Neural progenitor cell (in vitro differentiated cells): Measurements from ENCODE around the gene EML5. TPM values are rescaled to one million over a fixed set of nuclear protein-coding genes. Genes with fewer than 3 reads are reported as not detected.
A peak's percentile ranks its signal among the peaks of the same experiment; 100 is the strongest.

ENCODE experiments used
- DNase-seq: peaks from one replicate; pipeline ENCODE4 v3.0.0-alpha.2; 2016; ENCODE audit warnings: low spot score
- H2AFZ ChIP-seq: fragments of 200-600 bp; sonication (generic); replicated peaks from 2 replicates; pipeline ENCODE4 v1.6.1; 2016; ENCODE audit warnings: antibody characterized with exemption
- H3F3A ChIP-seq: fragments of 200-600 bp; sonication (generic); 2 replicates; pipeline ENCODE4 v1.6.1; 2016; ENCODE audit warnings: antibody characterized with exemption, low read depth
- H3K27ac ChIP-seq: fragments of 200-600 bp; sonication (generic); 2 replicates; pipeline ENCODE4 v1.5.1; 2016; ENCODE audit warnings: mild to moderate bottlenecking
- H3K27me3 ChIP-seq: fragments of 200-600 bp; sonication (generic); 2 replicates; pipeline ENCODE4 v1.6.1; 2016; ENCODE audit warnings: mild to moderate bottlenecking, moderate library complexity
- H3K36me3 ChIP-seq: fragments of 200-600 bp; sonication (generic); 2 replicates; pipeline ENCODE4 v1.5.1; 2016
- H3K4me1 ChIP-seq: fragments of 200-600 bp; sonication (generic); 2 replicates; pipeline ENCODE4 v1.6.1; 2016; ENCODE audit warnings: mixed run types
- H3K4me2 ChIP-seq: fragments of 200-600 bp; sonication (generic); 2 replicates; pipeline ENCODE4 v1.6.1; 2016
- H3K4me3 ChIP-seq: fragments of 200-600 bp; sonication (generic); 2 replicates; pipeline ENCODE4 v1.5.1; 2016
- H3K79me2 ChIP-seq: fragments of 200-600 bp; sonication (generic); 2 replicates; pipeline ENCODE4 v1.6.1; 2016; ENCODE audit warnings: low read depth
- H3K9ac ChIP-seq: fragments of 200-600 bp; sonication (generic); 2 replicates; pipeline ENCODE4 v1.6.1; 2016
- H3K9me3 ChIP-seq: fragments of 200-600 bp; sonication (generic); 2 replicates; pipeline ENCODE4 v1.5.1; 2016; ENCODE audit warnings: low read depth
- H4K20me1 ChIP-seq: fragments of 200-600 bp; sonication (generic); 2 replicates; pipeline ENCODE4 v1.6.1; 2016; ENCODE audit warnings: low read depth
- H3K27ac Mint-ChIP-seq: 3 replicates; pipeline ENCODE4 v1.8.0; 2021; ENCODE audit warnings: mixed read lengths
- H3K27me3 Mint-ChIP-seq: 2 replicates; pipeline ENCODE4 v1.8.0; 2022; ENCODE audit warnings: low read depth, mild to moderate bottlenecking, inconsistent platforms, moderate library complexity, mixed read lengths; ENCODE audit not compliant: insufficient read depth
- H3K36me3 Mint-ChIP-seq: 3 replicates; pipeline ENCODE4 v1.8.0; 2021; ENCODE audit warnings: mixed read lengths
- H3K4me1 Mint-ChIP-seq: 3 replicates; pipeline ENCODE4 v1.8.0; 2021; ENCODE audit warnings: mixed read lengths
- H3K4me3 Mint-ChIP-seq: 3 replicates; pipeline ENCODE4 v1.8.0; 2021; ENCODE audit warnings: mild to moderate bottlenecking, moderate library complexity, mixed read lengths
- H3K9me3 Mint-ChIP-seq: 3 replicates; pipeline ENCODE4 v1.8.0; 2020; ENCODE audit warnings: mixed read lengths
- CTCF ChIP-seq: fragments of 200-600 bp; sonication (generic); IDR thresholded peaks from 2 replicates; pipeline ENCODE4 v1.5.1; 2017; ENCODE audit warnings: antibody characterized with exemption, mild to moderate bottlenecking
- EZH2 ChIP-seq: fragments of 200-600 bp; sonication (generic); IDR thresholded peaks from 2 replicates; pipeline ENCODE4 v1.6.1; 2017; ENCODE audit warnings: antibody characterized with exemption, mild to moderate bottlenecking, moderate library complexity
- EZH2phosphoT487 ChIP-seq: fragments of 200-600 bp; sonication (generic); IDR thresholded peaks from 2 replicates; pipeline ENCODE4 v1.6.1; 2017; ENCODE audit warnings: antibody characterized with exemption
- total RNA-seq: library from RNA; depleted of rRNA; stranded (reverse); fragments of >200 nt; gene quantifications from 2 replicates; pipeline ENCODE4 v1.2.3, GENCODE V29; 2015; ENCODE audit warnings: low replicate concordance

Gene EML5
- total RNA-seq, 1 donor from 2014 or later: 0.71 TPM

GRCh38 chr14:88829188-88829587 is 36.4 kb upstream of the EML5 start:
- DNase-seq: no peak
- H3K4me3 ChIP-seq: no peak overlapping the region
- H3K36me3 Mint-ChIP-seq: peaks cover 14% of the 10 kb centered on the region
- H3K4me1 Mint-ChIP-seq: peaks cover 18% of the 10 kb centered on the region
- no peak overlapping the region for H3K4me3 Mint-ChIP-seq
- H3K9me3 Mint-ChIP-seq: peaks cover 7% of the 10 kb centered on the region
- no peaks in the 10 kb centered on the region for H3K27me3 ChIP-seq
- no peaks in the 10 kb centered on the region for H3K9me3 ChIP-seq
- no peaks in the 10 kb centered on the region for H3K36me3 ChIP-seq
- no peak overlapping the region for H3K27ac Mint-ChIP-seq
- TF ChIP-seq CTCF (no peak), EZH2 (no peak), EZH2phosphoT487 (no peak)
- H3F3A ChIP-seq: peaks cover 4% of the 10 kb centered on the region
- peaks cover 11% of the 10 kb centered on the region for H3K79me2 ChIP-seq
- no peak overlapping the region for H3K9ac ChIP-seq
- peaks cover 2% of the 10 kb centered on the region for H4K20me1 ChIP-seq
- H3K4me2 ChIP-seq: no peak overlapping the region
- no peak overlapping the region for H3K27ac ChIP-seq
- H3K4me1 ChIP-seq: peaks cover 14% of the 10 kb centered on the region
- H2AFZ ChIP-seq: no peak overlapping the region
- H3K27me3 Mint-ChIP-seq: no peaks in the 10 kb centered on the region

- no peak for DNase-seq
- H3K4me1 Mint-ChIP-seq: peaks cover 24% of the 10 kb centered on the region
- no peaks in the 10 kb centered on the region for H3K27me3 Mint-ChIP-seq
- no peak overlapping the region for H2AFZ ChIP-seq
- peak overlapping the region; percentile 71 for H3K4me3 ChIP-seq
- H3K36me3 ChIP-seq: no peaks in the 10 kb centered on the region
- H3K27ac Mint-ChIP-seq: peak overlapping the region; percentile 62
- H3K9me3 ChIP-seq: no peaks in the 10 kb centered on the region
- H4K20me1 ChIP-seq: no peaks in the 10 kb centered on the region
- peaks cover 4% of the 10 kb centered on the region for H3K36me3 Mint-ChIP-seq
- no peak overlapping the region for H3K27ac ChIP-seq
- H3F3A ChIP-seq: peaks cover 4% of the 10 kb centered on the region
- peak overlapping the region; percentile 74 for H3K9ac ChIP-seq
- H3K4me3 Mint-ChIP-seq: peak overlapping the region; percentile 92
- H3K79me2 ChIP-seq: peaks cover 11% of the 10 kb centered on the region
- peak overlapping the region; percentile 90 for H3K4me2 ChIP-seq
- TF ChIP-seq EZH2phosphoT487: no peak
- no peak for TF ChIP-seq CTCF
- TF ChIP-seq EZH2: no peak
- H3K27me3 ChIP-seq: peaks cover under 1% of the 10 kb centered on the region
- H3K4me1 ChIP-seq: peaks cover 18% of the 10 kb centered on the region
- H3K9me3 Mint-ChIP-seq: peaks cover 1% of the 10 kb centered on the region
Measured at GRCh38 chr14:88825503-88825902, 32.8 kb upstream of the EML5 start.

GRCh38 chr14:88825078-88825458 is 32.3 kb upstream of the EML5 start:
- DNase-seq: no peak
- Mint-ChIP-seq H3K9me3 (no peaks in the 10 kb centered on the region), H3K27me3 (no peaks in the 10 kb centered on the region), H3K36me3 (peaks cover 2% of the 10 kb centered on the region), H3K4me1 (peaks cover 22% of the 10 kb centered on the region), H3K27ac (peak overlapping the region; percentile 62), H3K4me3 (peak overlapping the region; percentile 92)
- H3K27me3 ChIP-seq: peaks cover 4% of the 10 kb centered on the region
- peak overlapping the region; percentile 71 for H3K4me3 ChIP-seq
- peaks cover 18% of the 10 kb centered on the region for H3K4me1 ChIP-seq
- H3K27ac ChIP-seq: no peak overlapping the region
- H3K36me3 ChIP-seq: no peaks in the 10 kb centered on the region
- no peak overlapping the region for H2AFZ ChIP-seq
- TF ChIP-seq EZH2 (no peak), CTCF (no peak), EZH2phosphoT487 (no peak)
- H3K4me2 ChIP-seq: peak overlapping the region; percentile 90
- peaks cover 4% of the 10 kb centered on the region for H3F3A ChIP-seq
- no peaks in the 10 kb centered on the region for H3K9me3 ChIP-seq
- no peaks in the 10 kb centered on the region for H4K20me1 ChIP-seq
- peaks cover 11% of the 10 kb centered on the region for H3K79me2 ChIP-seq
- H3K9ac ChIP-seq: peak overlapping the region; percentile 74
